ENCODE results near the gene SLC25A39. TPM values are rescaled to one million over a fixed set of nuclear protein-coding genes. Genes with fewer than 3 reads are reported as not detected.
"Not testable (repeated sequence)": the region's sequence is repeated elsewhere in the genome, so short reads cannot be mapped to it uniquely, and the experiment has no call there.

SLC25A39 gene
- total and polyA plus RNA-seq, 11 donors: 37.2 to 96.0 (median 55.2) TPM

GRCh38 chr17:44343510-44344209, 19.0 kb upstream of the SLC25A39 start:
- Histone ChIP-seq H3K4me1 (peaks cover 0 to 41% (median 12%) of the 10 kb centered on the region in 12 donors), H3K4me3 (no peak overlapping the region), H3K27ac (no peak overlapping the region), H3K9me3 (no peaks in the 10 kb centered on the region), H3K27me3 (no peaks in the 10 kb centered on the region), H3K36me3 (peaks cover 0 to 4% (median 0%) of the 10 kb centered on the region in 9 donors)
- 63 to 71% (median 67%) methylated on average over 11 of the region's 11 CpGs for WGBS, 4 donors
- no peak for ATAC-seq
- TF ChIP-seq POLR2A (IDR thresholded peaks at IDR 0.05): no peak
- TF ChIP-seq, protein P1, sequence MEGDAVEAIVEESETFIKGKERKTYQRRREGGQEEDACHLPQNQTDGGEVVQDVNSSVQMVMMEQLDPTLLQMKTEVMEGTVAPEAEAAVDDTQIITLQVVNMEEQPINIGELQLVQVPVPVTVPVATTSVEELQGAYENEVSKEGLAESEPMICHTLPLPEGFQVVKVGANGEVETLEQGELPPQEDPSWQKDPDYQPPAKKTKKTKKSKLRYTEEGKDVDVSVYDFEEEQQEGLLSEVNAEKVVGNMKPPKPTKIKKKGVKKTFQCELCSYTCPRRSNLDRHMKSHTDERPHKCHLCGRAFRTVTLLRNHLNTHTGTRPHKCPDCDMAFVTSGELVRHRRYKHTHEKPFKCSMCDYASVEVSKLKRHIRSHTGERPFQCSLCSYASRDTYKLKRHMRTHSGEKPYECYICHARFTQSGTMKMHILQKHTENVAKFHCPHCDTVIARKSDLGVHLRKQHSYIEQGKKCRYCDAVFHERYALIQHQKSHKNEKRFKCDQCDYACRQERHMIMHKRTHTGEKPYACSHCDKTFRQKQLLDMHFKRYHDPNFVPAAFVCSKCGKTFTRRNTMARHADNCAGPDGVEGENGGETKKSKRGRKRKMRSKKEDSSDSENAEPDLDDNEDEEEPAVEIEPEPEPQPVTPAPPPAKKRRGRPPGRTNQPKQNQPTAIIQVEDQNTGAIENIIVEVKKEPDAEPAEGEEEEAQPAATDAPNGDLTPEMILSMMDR (IDR thresholded peaks at IDR 0.05): no peak
- no peak for DNase-seq
- intact Hi-C loops (cut with DNase I): loop anchor here in 1 of 10 donors (2.0 kb wide), 1 partner anchor 17 kb away; no protein-coding TSS in a partner anchor

- WGBS, 4 donors: 57 to 67% (median 64%) methylated on average over 5 of the region's 5 CpGs
- DNase-seq; H3K27ac ChIP-seq; H3K27me3 ChIP-seq; intact Hi-C loops (cut with DNase I); H3K4me3 ChIP-seq; ATAC-seq; H3K9me3 ChIP-seq; H3K36me3 ChIP-seq: not testable (repeated sequence)
- H3K4me1 ChIP-seq: peaks cover 0 to 19% (median 6%) of the 10 kb centered on the region in 12 donors
These were observed 15.9 kb upstream of the SLC25A39 start for GRCh38 chr17:44340553-44340952.

DNA sequence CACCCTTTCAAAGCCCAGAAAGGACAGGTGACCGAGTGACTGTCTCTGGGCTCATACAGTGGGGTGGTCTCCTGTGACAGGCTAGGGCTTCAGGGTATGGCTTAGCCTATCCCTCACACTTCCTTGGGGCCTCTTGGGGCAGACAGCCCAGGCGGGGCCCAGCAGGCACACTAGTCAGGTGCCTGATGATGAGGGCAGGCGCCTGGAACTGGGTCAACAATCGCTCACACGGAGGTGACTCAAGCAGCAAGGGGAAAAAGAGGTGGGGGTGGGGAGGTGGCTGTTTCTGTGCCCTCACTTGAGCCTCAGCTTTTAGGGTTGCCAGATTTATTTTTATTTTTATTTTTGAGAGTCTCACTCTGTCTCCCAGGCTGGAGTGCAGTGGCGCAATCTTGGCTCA, 14.1 kb upstream of the SLC25A39 start:
- H3K27ac ChIP-seq: peak overlapping the region in 1 of 12 donors; percentile 22
- peak in 2 of 5 donors; percentile 55 to 69 for DNase-seq

GRCh38 chr17:44335968-44336367, 11.3 kb upstream of the SLC25A39 start:
- no peak for DNase-seq
- H3K27ac ChIP-seq: no peak overlapping the region
- intact Hi-C loops (cut with DNase I): no loop called here
- no peak overlapping the region for H3K4me3 ChIP-seq
- 36 to 43% (median 39%) methylated on average over 5 of the region's 5 CpGs for WGBS, 4 donors
- H3K36me3 ChIP-seq: no peaks in the 10 kb centered on the region
- H3K27me3 ChIP-seq: no peaks in the 10 kb centered on the region
- peaks cover 0 to 44% (median 2%) of the 10 kb centered on the region in 12 donors for H3K4me1 ChIP-seq
- no peaks in the 10 kb centered on the region for H3K9me3 ChIP-seq
- ATAC-seq: no peak
- TF ChIP-seq, protein P1 (IDR thresholded peaks at IDR 0.05): no peak
- no peak for TF ChIP-seq POLR2A (IDR thresholded peaks at IDR 0.05)

More for the DNA sequence above, 14.1 kb upstream of the SLC25A39 start:
- 41 to 51% (median 46%) methylated on average over 6 of the region's 6 CpGs for WGBS, 4 donors
- no peak for TF ChIP-seq POLR2A (IDR thresholded peaks at IDR 0.05)
- TF ChIP-seq, protein P1 (IDR thresholded peaks at IDR 0.05): no peak
- H3K27me3 ChIP-seq: no peaks in the 10 kb centered on the region
- H3K4me1 ChIP-seq: peaks cover 0 to 23% (median 0%) of the 10 kb centered on the region in 12 donors
- intact Hi-C loops (cut with DNase I): no loop called here
- peak in 3 of 4 donors; percentile 72 to 91 (median 83) for ATAC-seq
- no peak overlapping the region for H3K4me3 ChIP-seq
- no peaks in the 10 kb centered on the region for H3K36me3 ChIP-seq
- no peaks in the 10 kb centered on the region for H3K9me3 ChIP-seq

Measured in heart left ventricle (tissue), 16 donors.